ENCODE measurements around the gene SLC35G1.

Gene SLC35G1

GRCh38 chr10:93893646-93894515 is at the start of gene SLC35G1:
Gene SLC35G1 (plus strand): TSS chr10:93893978. CDS start chr10:93894034, 56 bp downstream.
- DNase-seq (ENCODE audit: insufficient read length, low spot score) (peak; percentile 91), FAIRE-seq (no peak)
- peak; percentile 98 for TF ChIP-seq POLR2A (IDR thresholded peaks at IDR 0.05; ENCODE audit: low read depth, low read length)

- no peak for TF ChIP-seq POLR2A (IDR thresholded peaks at IDR 0.05; ENCODE audit: low read depth, low read length)
- DNase-seq (ENCODE audit: insufficient read length, low spot score) (no peak), FAIRE-seq (no peak)
Observed at GRCh38 chr10:93844979-93845626, 48.7 kb upstream of the SLC35G1 start.

GRCh38 chr10:93849593-93849992 is 44.2 kb upstream of the SLC35G1 start:
- DNase-seq (ENCODE audit: insufficient read length, low spot score) (no peak), FAIRE-seq (no peak)
- no peak for TF ChIP-seq POLR2A (IDR thresholded peaks at IDR 0.05; ENCODE audit: low read depth, low read length)

- TF ChIP-seq POLR2A (IDR thresholded peaks at IDR 0.05; ENCODE audit: low read depth, low read length) = no peak
- FAIRE-seq (no peak), DNase-seq (ENCODE audit: insufficient read length, low spot score) (no peak)
Observed at GRCh38 chr10:93850031-93851015, 43.5 kb upstream of the SLC35G1 start.

GRCh38 chr10:93851169-93851568 is 42.6 kb upstream of the SLC35G1 start:
- TF ChIP-seq POLR2A (IDR thresholded peaks at IDR 0.05; ENCODE audit: low read depth, low read length) = no peak
- DNase-seq (ENCODE audit: insufficient read length, low spot score) = no peak
- FAIRE-seq = no peak

GRCh38 chr10:93852476-93853095 is 41.2 kb upstream of the SLC35G1 start:
- FAIRE-seq = no peak
- no peak for DNase-seq (ENCODE audit: insufficient read length, low spot score)
- TF ChIP-seq POLR2A (IDR thresholded peaks at IDR 0.05; ENCODE audit: low read depth, low read length) = no peak

- no peak for DNase-seq (ENCODE audit: insufficient read length, low spot score)
- no peak for TF ChIP-seq POLR2A (IDR thresholded peaks at IDR 0.05; ENCODE audit: low read depth, low read length)
- no peak for FAIRE-seq
Observed at GRCh38 chr10:93854975-93855374, 38.8 kb upstream of the SLC35G1 start.

- no peak for DNase-seq (ENCODE audit: insufficient read length, low spot score)
Observed at GRCh38 chr10:93856349-93857145, 37.2 kb upstream of the SLC35G1 start.

GRCh38 chr10:93859049-93859655 is 34.6 kb upstream of the SLC35G1 start:
- FAIRE-seq (peak; percentile 33), DNase-seq (ENCODE audit: insufficient read length, low spot score) (no peak)

More at GRCh38 chr10:93856349-93857145, 37.2 kb upstream of the SLC35G1 start:
- FAIRE-seq = no peak
- no peak for TF ChIP-seq POLR2A (IDR thresholded peaks at IDR 0.05; ENCODE audit: low read depth, low read length)

GRCh38 chr10:93861825-93862224 is 32.0 kb upstream of the SLC35G1 start:
- DNase-seq (ENCODE audit: insufficient read length, low spot score) (no peak), FAIRE-seq (no peak)
- no peak for TF ChIP-seq POLR2A (IDR thresholded peaks at IDR 0.05; ENCODE audit: low read depth, low read length)

More at GRCh38 chr10:93859049-93859655, 34.6 kb upstream of the SLC35G1 start:
- TF ChIP-seq POLR2A (IDR thresholded peaks at IDR 0.05; ENCODE audit: low read depth, low read length) = no peak

- FAIRE-seq = no peak
- no peak for TF ChIP-seq POLR2A (IDR thresholded peaks at IDR 0.05; ENCODE audit: low read depth, low read length)
- DNase-seq (ENCODE audit: insufficient read length, low spot score) = no peak
Observed at GRCh38 chr10:93865794-93866425, 27.9 kb upstream of the SLC35G1 start.

GRCh38 chr10:93867525-93867924 is 26.3 kb upstream of the SLC35G1 start:
- no peak for FAIRE-seq
- no peak for TF ChIP-seq POLR2A (IDR thresholded peaks at IDR 0.05; ENCODE audit: low read depth, low read length)

More at GRCh38 chr10:93867525-93867924, 26.3 kb upstream of the SLC35G1 start:
- DNase-seq (ENCODE audit: insufficient read length, low spot score) = no peak

Measured in H54 (cell line).